Fibroblast of upper back skin (primary cell): ENCODE results near the gene RIOK2.
"Not testable (repeated sequence)": the region's sequence is repeated elsewhere in the genome, so short reads cannot be mapped to it uniquely, and the experiment has no call there.

Source experiments
- DNase-seq: peaks from one replicate; pipeline ENCODE4 v3.0.0-alpha.2; 2013

RIOK2 gene

GRCh38 chr5:97165726-97166125 is 17.3 kb downstream of the RIOK2 start:
- no peak for DNase-seq

- DNase-seq, result peak; percentile 11
These were observed 18.2 kb downstream of the RIOK2 start for GRCh38 chr5:97164846-97165245.

GRCh38 chr5:97163790-97164285 is 19.2 kb downstream of the RIOK2 start:
- DNase-seq, result no peak

- DNase-seq, result peak; percentile 12
These were observed 19.7 kb downstream of the RIOK2 start for GRCh38 chr5:97163360-97163764.

- DNase-seq, result peak; percentile 73
These were observed 21.0 kb downstream of the RIOK2 start for GRCh38 chr5:97162045-97162444.

- DNase-seq, result no peak
These were observed 25.4 kb downstream of the RIOK2 start for GRCh38 chr5:97157689-97158088.

GRCh38 chr5:97151370-97151769 is 31.7 kb downstream of the RIOK2 start:
- no peak for DNase-seq

- DNase-seq, result no peak
These were observed 32.6 kb downstream of the RIOK2 start for GRCh38 chr5:97150401-97150800.

GRCh38 chr5:97149709-97150108 is 33.3 kb downstream of the RIOK2 start:
- DNase-seq, result no peak

GRCh38 chr5:97148288-97148687 is 34.8 kb downstream of the RIOK2 start:
- DNase-seq, result no peak

GRCh38 chr5:97143704-97144103 is 39.3 kb downstream of the RIOK2 start:
- DNase-seq, result no peak

GRCh38 chr5:97142521-97143254 is 40.4 kb downstream of the RIOK2 start, which contains the start of gene LIX1:
Gene LIX1 (minus strand): TSS chr5:97142611. CDS start chr5:97142576, 35 bp downstream.
- peak; percentile 44 for DNase-seq

- DNase-seq, result no peak
These were observed 41.5 kb downstream of the RIOK2 start for GRCh38 chr5:97141539-97141938.

- no peak for DNase-seq
These were observed 42.0 kb downstream of the RIOK2 start for GRCh38 chr5:97141031-97141430.

- DNase-seq, result not testable (repeated sequence)
These were observed 42.8 kb downstream of the RIOK2 start for GRCh38 chr5:97140250-97140649.

- no peak for DNase-seq
These were observed 46.6 kb downstream of the RIOK2 start for GRCh38 chr5:97136475-97136874.

- no peak for DNase-seq
These were observed 47.2 kb downstream of the RIOK2 start for GRCh38 chr5:97135868-97136267.

- no peak for DNase-seq
These were observed 48.4 kb downstream of the RIOK2 start for GRCh38 chr5:97134634-97135033.

GRCh38 chr5:97133101-97133500 is 49.9 kb downstream of the RIOK2 start:
- DNase-seq, result peak; percentile 32

- no peak for DNase-seq
These were observed 51.1 kb downstream of the RIOK2 start for GRCh38 chr5:97131921-97132320.

GRCh38 chr5:97131139-97131710 is 51.8 kb downstream of the RIOK2 start:
- DNase-seq, result peak; percentile 68

GRCh38 chr5:97127727-97128126 is 55.3 kb downstream of the RIOK2 start:
- DNase-seq, result no peak

GRCh38 chr5:97125125-97125683 is 57.8 kb downstream of the RIOK2 start:
- no peak for DNase-seq

GRCh38 chr5:97124335-97124734 is 58.7 kb downstream of the RIOK2 start:
- DNase-seq, result no peak
